B cell (primary cell): Measurements from ENCODE around the gene SLC39A11. TPM values are rescaled to one million over a fixed set of nuclear protein-coding genes. Genes with fewer than 3 reads are reported as not detected.
"Not testable (repeated sequence)": the region's sequence is repeated elsewhere in the genome, so short reads cannot be mapped to it uniquely, and the experiment has no call there.

Experiments used
- ATAC-seq: fragments of 200-7000 bp; cut with Tn5 transposase; one replicate; pipeline ENCODE4 v1.10.0; 2021; ENCODE audit warnings: low read depth, mild to moderate bottlenecking, moderate number of reproducible peaks, moderate library complexity
- CTCF ChIA-PET: fragments of 350-600 bp; sonication (Branson Sonifier 250); formaldehyde crosslinking; loops from one replicate; lab custom pipeline; 2021; ENCODE audit warnings: antibody characterized with exemption, inconsistent platforms; lab: Charles Lee
- POLR2A ChIA-PET: fragments of 350-600 bp; sonication (Branson Sonifier 250); formaldehyde crosslinking; loops from one replicate; lab custom pipeline; 2021; ENCODE audit warnings: antibody characterized with exemption; lab: Charles Lee
- DNase-seq: peaks from one replicate; pipeline ENCODE4 v3.0.0; 2013
- H2AFZ ChIP-seq: 2 replicates; pipeline ENCODE4 v1.6.1; 2012; ENCODE audit warnings: mild to moderate bottlenecking, low read depth, low read length; ENCODE audit not compliant: insufficient read depth, poor library complexity, severe bottlenecking
- H3K27ac ChIP-seq, 2 donors: 1 replicate in 1 of 2; 2 replicates in 1 of 2; pipeline ENCODE4 v1.5.1; 2012 to 2013; ENCODE audit warnings: low read length in 2 of 2, mild to moderate bottlenecking in 2 of 2, moderate library complexity in 1 of 2
- H3K27me3 ChIP-seq, 4 experiments: fragments of 200-600 bp in 1 of 4; sonication (generic) in 1 of 4; replicated peaks in 1 of 4; 1 replicate in 2 of 4; 2 replicates in 2 of 4; pipeline versions ENCODE4 v1.6.1 to v1.7.0; 2013 to 2016; ENCODE audit warnings: low read length in 3 of 4, mild to moderate bottlenecking in 2 of 4, mixed read lengths in 1 of 4, moderate library complexity in 1 of 4; ENCODE audit not compliant: insufficient read depth in 4 of 4, control insufficient read depth in 3 of 4; ENCODE audit errors: control extremely low read depth in 1 of 4
- H3K36me3 ChIP-seq, 2 experiments: replicated peaks in 1 of 2; 1 replicate in 1 of 2; 2 replicates in 1 of 2; pipeline versions ENCODE4 v1.6.1 to v1.7.1; 2013; ENCODE audit warnings: low read length in 1 of 2; ENCODE audit not compliant: insufficient read depth in 2 of 2, control insufficient read depth in 1 of 2; ENCODE audit errors: control extremely low read depth in 1 of 2, extremely low read depth in 1 of 2
- H3K4me1 ChIP-seq, 2 donors: fragments of 200-600 bp in 1 of 2; sonication (generic) in 1 of 2; 1 replicate in 1 of 2; 2 replicates in 1 of 2; pipeline versions ENCODE4 v1.5.1 to v1.6.1; 2013 to 2017; ENCODE audit warnings: low read length in 2 of 2; ENCODE audit not compliant: control insufficient read depth in 2 of 2, insufficient read depth in 2 of 2
- H3K4me2 ChIP-seq: replicated peaks from 2 replicates; pipeline ENCODE3; 2012; ENCODE audit warnings: mild to moderate bottlenecking, low read depth, low read length; ENCODE audit not compliant: poor library complexity, severe bottlenecking
- H3K4me3 ChIP-seq, 5 experiments: fragments of 200-600 bp in 1 of 5; sonication (generic) in 1 of 5; 1 replicate in 3 of 5; 2 replicates in 2 of 5; pipeline versions ENCODE4 v1.5.1 to v1.7.0; 2011 to 2016; ENCODE audit warnings: low read length in 4 of 5, mild to moderate bottlenecking in 4 of 5, low read depth in 2 of 5, control low read depth in 1 of 5, moderate library complexity in 1 of 5; ENCODE audit not compliant: insufficient read depth in 1 of 5; ENCODE audit errors: control extremely low read depth in 1 of 5, extremely low read depth in 1 of 5
- H3K79me2 ChIP-seq: fragments of 200-600 bp; sonication (generic); one replicate; pipeline ENCODE4 v1.6.0; 2016; ENCODE audit warnings: low read length; ENCODE audit not compliant: control insufficient read depth, insufficient read depth
- H3K9ac ChIP-seq: fragments of 200-600 bp; sonication (generic); 2 replicates; pipeline ENCODE4 v1.6.1; 2017; ENCODE audit warnings: mild to moderate bottlenecking, low read length, moderate library complexity
- H3K9me3 ChIP-seq, 3 donors: one replicate each; pipeline versions ENCODE4 v1.6.1 to v1.7.1; 2013; ENCODE audit warnings: low read length in 2 of 3; ENCODE audit not compliant: control insufficient read depth in 2 of 3, insufficient read depth in 1 of 3; ENCODE audit errors: control extremely low read depth in 1 of 3
- H4K20me1 ChIP-seq: 2 replicates; pipeline ENCODE4 v1.6.0; 2012; ENCODE audit warnings: mild to moderate bottlenecking, low read length; ENCODE audit not compliant: insufficient read depth, control insufficient read depth, poor library complexity, severe bottlenecking
- H3K27ac Mint-ChIP-seq: one replicate; pipeline ENCODE4 v1.8.0; 2021; ENCODE audit warnings: mixed read lengths
- H3K27me3 Mint-ChIP-seq: one replicate; pipeline ENCODE4 v1.8.0; 2021; ENCODE audit warnings: mixed read lengths
- H3K4me1 Mint-ChIP-seq: one replicate; pipeline ENCODE4 v1.8.0; 2021; ENCODE audit warnings: mixed read lengths
- H3K4me3 Mint-ChIP-seq: one replicate; pipeline ENCODE4 v1.8.0; 2021; ENCODE audit warnings: mixed read lengths
- H3K9me3 Mint-ChIP-seq: one replicate; pipeline ENCODE4 v1.8.0; 2022; ENCODE audit warnings: mixed read lengths; ENCODE audit not compliant: insufficient read depth
- CTCF ChIP-seq: fragments of 200-600 bp; IDR thresholded peaks from one replicate; pipeline ENCODE4 v1.8.0; 2022; ENCODE audit warnings: antibody characterized with exemption, mild to moderate bottlenecking
- EZH2 ChIP-seq: IDR thresholded peaks from 2 replicates; pipeline ENCODE4 v1.6.1; 2012; ENCODE audit warnings: borderline replicate concordance, low read depth, mild to moderate bottlenecking, moderate library complexity, low read length; ENCODE audit not compliant: insufficient read depth, poor library complexity, severe bottlenecking
- WGBS: methylation state at CpG from one replicate; pipeline ENCODE4 v1.1.5; 2013; ENCODE audit warnings: missing lambda C conversion rate; ENCODE audit not compliant: insufficient coverage; 5-methylcytosine and 5-hydroxymethylcytosine counted together
- intact Hi-C: fragments of 100-400 bp; cut with micrococcal nuclease; formaldehyde crosslinking; loops from one replicate; pipeline ENCODE4 v1.10.0; 2022
- polyA plus RNA-seq: library from polyadenylated mRNA; depleted of rRNA; stranded (reverse); fragments of >200 nt; gene quantifications from 2 replicates; pipeline ENCODE4 v1.2.3, GENCODE V29; 2012
- total RNA-seq, 2 donors: library from RNA; stranded (reverse); fragments of 120-200 nt in 1 of 2; gene quantifications; 1 replicate in 1 of 2; 2 replicates in 1 of 2; pipeline versions ENCODE4 v1.2.3 to v1.2.4, GENCODE V29; 2013 to 2022

Gene SLC39A11
- total and polyA plus RNA-seq, 2 donors (not counting 1 experiment from before 2014, with no cell fraction given): 6.9 to 39.6 TPM

GRCh38 chr17:73068322-73069153, 23.9 kb downstream of the SLC39A11 start:
- no peak overlapping the region for H3K4me3 Mint-ChIP-seq
- no peak overlapping the region for H3K4me2 ChIP-seq

DNA sequence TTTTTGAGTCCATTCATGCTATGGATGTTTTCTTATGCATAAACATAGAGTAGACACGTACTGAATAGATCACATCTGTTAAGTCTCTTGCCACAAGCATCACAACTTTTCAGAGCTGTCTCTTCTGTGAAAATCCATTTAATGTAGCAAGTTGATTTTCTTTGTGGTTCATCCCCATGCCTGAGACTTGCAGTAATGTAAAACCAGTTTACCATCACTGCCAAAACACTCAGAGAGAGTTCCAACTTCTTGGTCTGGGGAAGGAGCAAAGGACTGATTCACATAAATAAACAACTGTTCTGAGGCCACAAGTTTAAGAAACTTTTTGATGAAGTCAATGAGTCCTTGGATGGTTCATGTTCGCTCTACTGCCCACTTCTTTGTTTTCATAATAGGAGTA, 24.8 kb downstream of the SLC39A11 start:
- H3K4me1 Mint-ChIP-seq, H3K9ac ChIP-seq, DNase-seq, H3K4me3 ChIP-seq, POLR2A ChIA-PET, H3K9me3 ChIP-seq, H3K27ac ChIP-seq, H3K27ac Mint-ChIP-seq, ATAC-seq, H3K27me3 ChIP-seq, H3K4me1 ChIP-seq, H2AFZ ChIP-seq, H4K20me1 ChIP-seq, H3K4me2 ChIP-seq, H3K36me3 ChIP-seq, H3K9me3 Mint-ChIP-seq, intact Hi-C loops, H3K4me3 Mint-ChIP-seq, H3K27me3 Mint-ChIP-seq, H3K79me2 ChIP-seq: not testable (repeated sequence)
- CTCF ChIA-PET: interaction anchor here (0.6 kb wide), 1 partner anchor 7 kb away, joined by 5 read pairs; no protein-coding TSS in a partner anchor
- WGBS: 100% methylated on average over 1 of the region's 2 CpGs

More at GRCh38 chr17:73068322-73069153, 23.9 kb downstream of the SLC39A11 start:
- Mint-ChIP-seq H3K4me1 (peaks cover 2% of the 10 kb centered on the region), H3K27ac (no peak overlapping the region), H3K27me3 (no peaks in the 10 kb centered on the region), H3K9me3 (no peaks in the 10 kb centered on the region)
- ATAC-seq (no peak), DNase-seq (no peak)
- no peak overlapping the region for H3K27ac ChIP-seq
- H3K4me1 ChIP-seq: no peaks in the 10 kb centered on the region
- H3K9ac ChIP-seq: no peak overlapping the region
- no peaks in the 10 kb centered on the region for H4K20me1 ChIP-seq
- H3K36me3 ChIP-seq: peaks cover 0 to 8% of the 10 kb centered on the region in 2 experiments
- 93% methylated on average over 9 of the region's 9 CpGs for WGBS
- no peaks in the 10 kb centered on the region for H3K9me3 ChIP-seq
- ChIA-PET POLR2A (no interaction called here), CTCF (interaction anchor here (0.6 kb wide), 1 partner anchor 8 kb away, joined by 5 read pairs; no protein-coding TSS in a partner anchor)
- intact Hi-C loops: no loop called here
- no peaks in the 10 kb centered on the region for H3K27me3 ChIP-seq
- TF ChIP-seq EZH2 (no peak), CTCF (no peak)
- no peak overlapping the region for H3K4me3 ChIP-seq
- H2AFZ ChIP-seq: no peak overlapping the region
- H3K79me2 ChIP-seq: no peaks in the 10 kb centered on the region
